Endometrial microvascular endothelial cells (primary cell): ENCODE data around the gene USP14. TPM values are rescaled to one million over a fixed set of nuclear protein-coding genes. Genes with fewer than 3 reads are reported as not detected.
"Not testable (repeated sequence)": the region's sequence is repeated elsewhere in the genome, so short reads cannot be mapped to it uniquely, and the experiment has no call there.

Experiments
- in situ Hi-C: cut with HindIII; loops from 2 replicates; pipeline ENCODE4 v1.10.0; 2017; ENCODE audit warnings: low sequenced_read_pairs, low pct_unique_long_range_greater_than_20kb; ENCODE audit errors: inconsistent ontology term
- total RNA-seq: library from RNA; depleted of rRNA; stranded (reverse); fragments of >200 nt; gene quantifications from one replicate; pipeline ENCODE4 v1.2.3, GENCODE V29; 2015; ENCODE audit errors: inconsistent ontology term

USP14 gene
- 40.6 TPM for total RNA-seq

DNA sequence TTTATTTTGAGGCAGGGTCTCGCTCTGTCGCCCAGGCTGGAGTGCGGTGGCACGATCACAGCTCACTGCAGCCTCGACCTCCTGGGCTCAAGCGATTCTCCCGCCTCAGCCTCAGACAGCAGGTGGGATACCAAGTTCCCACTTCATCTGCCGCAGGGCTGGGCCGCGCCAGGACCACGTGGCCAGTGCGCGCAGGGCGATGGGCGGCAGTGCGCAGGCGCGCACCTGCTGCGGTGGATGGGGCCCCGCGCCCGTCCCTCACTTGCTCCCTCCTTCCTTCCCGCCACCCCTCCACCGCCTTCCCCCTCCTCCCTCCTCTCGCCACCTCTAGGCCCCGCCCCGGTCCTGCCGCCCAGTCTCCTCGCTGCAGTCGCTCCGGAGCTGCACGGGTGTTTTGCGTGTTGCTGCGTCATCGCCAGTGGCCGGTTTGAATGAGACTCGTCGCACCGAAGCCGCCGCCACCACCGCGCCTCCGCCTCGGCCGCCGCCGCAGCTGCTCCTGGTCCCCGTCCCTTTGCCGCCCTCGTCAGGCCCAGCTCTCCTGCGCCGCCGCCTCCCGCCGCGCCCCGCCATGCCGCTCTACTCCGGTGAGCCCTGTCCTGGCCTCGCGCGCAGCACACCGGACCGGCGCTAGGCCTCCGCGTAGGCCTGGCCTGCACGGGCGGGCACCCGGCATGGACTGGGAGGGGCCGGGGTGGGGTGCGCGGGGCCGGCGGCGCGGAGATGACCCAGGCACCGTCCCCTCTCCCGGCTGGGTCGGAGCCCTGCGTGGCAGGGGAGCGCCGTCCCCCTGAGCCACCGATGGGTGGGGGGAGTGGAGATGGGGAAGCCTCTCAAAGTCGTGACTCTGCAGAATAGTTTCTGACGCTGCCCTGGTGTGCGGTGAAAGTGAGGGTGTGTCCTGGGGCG lies at the start of gene USP14:
Gene USP14, plus strand, starts transcription at position 430 of the 909 bp plus-strand sequence. Its CDS starts 142 bp downstream, at position 572.
- in situ Hi-C loops: no loop called here

DNA sequence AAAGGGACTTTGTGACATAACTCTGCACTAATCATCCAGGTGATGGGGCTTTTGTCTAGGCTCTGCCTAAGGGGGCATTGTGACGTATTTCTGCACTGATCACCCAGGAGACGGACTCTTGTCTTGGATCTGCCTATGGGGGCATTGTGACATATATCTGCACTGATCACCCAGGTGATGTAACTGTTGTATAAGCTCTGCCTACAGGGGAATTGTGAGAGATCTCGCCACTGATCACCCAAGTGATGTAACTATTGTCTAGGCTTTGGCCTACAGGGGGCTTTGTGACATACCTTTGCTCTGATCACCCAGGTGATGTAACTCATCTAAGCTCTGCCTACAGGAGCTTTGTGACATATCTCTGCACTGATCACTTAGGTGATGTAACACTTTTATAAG lies 49.7 kb upstream of the USP14 start:
- in situ Hi-C loops: not testable (repeated sequence)

DNA sequence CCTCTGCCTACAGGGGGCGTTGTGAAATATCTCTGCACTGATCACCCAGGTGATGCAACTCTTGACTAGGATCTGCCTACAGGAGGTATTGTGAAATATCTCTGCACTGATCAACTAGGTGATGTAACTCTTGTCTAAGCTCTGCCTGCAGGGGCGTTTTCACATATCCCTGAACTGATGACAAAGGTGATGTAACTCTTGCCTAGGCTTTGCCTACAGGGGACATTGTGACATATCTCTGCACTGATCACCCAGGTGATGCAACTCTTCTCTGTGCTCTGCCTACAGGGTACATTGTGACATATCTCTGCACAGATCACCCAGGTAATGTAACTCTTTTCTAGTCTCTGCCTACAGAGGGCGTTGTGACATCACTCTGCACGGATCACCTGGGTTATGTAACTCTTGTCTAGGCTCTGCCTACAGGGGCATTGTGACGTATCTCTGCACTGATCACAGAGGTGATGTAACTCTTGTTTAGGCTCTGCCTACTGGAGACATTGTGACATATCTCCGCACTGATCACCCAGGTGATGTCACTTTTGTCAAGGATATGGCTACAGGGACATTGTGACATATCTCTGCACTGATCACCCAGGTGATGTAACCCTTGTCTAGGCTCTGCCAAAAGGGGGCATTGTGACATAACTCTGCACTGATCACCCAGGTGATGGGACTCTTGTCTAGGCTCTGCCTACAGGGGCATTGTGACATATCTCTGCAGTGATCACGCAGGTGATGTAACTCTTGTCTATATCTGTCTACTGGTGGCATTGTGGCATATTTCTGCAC lies 49.0 kb upstream of the USP14 start:
- in situ Hi-C loops: not testable (repeated sequence)

DNA sequence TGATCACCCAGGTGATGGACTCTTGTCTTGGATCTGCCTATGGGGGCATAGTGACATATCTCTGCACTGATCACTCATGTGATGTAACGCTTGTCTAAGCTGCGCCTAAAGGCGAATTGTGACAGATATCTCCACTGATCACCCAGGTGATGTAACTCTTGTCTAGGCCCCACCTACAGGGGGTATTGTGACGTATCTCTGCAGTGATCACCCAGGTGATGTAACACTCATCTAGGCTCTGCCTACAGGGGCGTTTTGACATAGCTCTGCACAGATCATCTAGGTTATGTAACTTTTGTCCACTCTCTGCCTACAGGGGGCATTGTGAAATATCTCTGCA lies 48.5 kb upstream of the USP14 start:
- in situ Hi-C loops: not testable (repeated sequence)

DNA sequence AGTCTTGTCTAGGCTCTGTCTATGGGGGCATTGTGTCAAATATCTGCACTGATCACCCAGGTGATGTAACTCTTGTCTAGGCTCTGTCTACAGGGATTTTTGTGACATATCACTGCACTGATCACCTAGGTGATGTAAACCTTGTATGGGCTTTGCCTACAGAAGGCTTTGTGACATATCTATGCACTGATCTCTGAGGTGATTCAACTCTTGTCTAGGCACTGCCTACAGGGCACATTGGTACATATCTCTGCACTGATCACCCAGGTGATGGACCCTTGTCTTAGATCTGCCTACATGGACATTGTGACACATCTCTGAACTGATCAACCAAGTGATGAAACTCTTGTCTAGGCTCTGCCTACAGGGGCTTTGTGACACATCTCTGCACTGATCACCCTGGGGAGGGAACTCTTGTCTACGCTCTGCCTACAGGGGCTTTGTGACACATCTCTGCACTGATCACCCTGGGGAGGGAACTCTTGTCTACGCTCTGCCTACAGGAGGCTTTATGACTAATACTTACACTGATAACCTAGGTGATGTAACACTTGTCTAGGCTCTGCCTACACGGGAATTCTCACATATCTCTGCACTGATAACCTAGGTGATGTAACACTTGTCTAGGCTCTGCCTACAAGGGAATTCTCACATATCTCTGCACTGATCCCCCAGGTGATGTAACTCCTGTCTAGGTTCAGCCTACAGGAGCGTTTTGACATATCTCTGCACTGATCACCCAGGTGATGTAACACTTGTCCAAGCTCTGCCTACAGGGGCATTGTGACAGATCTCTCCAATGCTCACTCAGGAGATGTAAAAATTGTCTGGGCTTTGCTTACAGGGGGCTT lies 47.8 kb upstream of the USP14 start:
- in situ Hi-C loops: not testable (repeated sequence)

DNA sequence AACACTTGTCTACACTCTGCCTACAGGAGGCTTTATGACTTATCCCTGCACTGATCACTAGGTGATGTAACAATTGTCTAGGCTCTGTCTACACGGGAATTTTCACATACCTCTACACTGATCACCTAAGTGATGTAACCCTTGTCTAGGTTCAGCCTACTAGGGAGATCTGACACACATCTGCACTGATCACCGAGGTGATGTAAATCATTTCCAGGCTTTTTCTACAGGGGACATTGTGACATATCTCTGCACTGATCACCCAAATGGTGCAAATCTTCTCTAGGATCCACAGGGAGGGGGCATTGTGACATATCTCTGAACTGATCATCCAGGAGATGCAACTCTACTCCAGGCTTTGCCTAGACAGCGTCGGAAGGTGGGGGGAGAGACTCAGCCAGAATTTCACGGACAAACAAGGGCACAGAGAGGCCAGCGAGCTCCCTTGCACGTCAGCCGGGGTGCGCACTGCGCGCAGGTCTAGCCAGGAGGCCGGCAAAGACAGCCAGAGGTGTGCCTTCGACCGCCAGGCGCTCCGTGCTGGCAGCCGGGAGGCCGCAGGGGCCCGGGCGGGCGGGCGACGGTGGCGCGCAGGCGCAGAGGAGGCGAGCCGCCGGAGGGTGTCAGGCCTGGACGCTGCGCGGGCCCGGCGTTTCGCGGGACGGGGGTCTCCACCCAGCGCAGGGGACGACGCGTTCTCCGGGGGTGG lies 46.9 kb upstream of the USP14 start:
- in situ Hi-C loops: no loop called here

DNA sequence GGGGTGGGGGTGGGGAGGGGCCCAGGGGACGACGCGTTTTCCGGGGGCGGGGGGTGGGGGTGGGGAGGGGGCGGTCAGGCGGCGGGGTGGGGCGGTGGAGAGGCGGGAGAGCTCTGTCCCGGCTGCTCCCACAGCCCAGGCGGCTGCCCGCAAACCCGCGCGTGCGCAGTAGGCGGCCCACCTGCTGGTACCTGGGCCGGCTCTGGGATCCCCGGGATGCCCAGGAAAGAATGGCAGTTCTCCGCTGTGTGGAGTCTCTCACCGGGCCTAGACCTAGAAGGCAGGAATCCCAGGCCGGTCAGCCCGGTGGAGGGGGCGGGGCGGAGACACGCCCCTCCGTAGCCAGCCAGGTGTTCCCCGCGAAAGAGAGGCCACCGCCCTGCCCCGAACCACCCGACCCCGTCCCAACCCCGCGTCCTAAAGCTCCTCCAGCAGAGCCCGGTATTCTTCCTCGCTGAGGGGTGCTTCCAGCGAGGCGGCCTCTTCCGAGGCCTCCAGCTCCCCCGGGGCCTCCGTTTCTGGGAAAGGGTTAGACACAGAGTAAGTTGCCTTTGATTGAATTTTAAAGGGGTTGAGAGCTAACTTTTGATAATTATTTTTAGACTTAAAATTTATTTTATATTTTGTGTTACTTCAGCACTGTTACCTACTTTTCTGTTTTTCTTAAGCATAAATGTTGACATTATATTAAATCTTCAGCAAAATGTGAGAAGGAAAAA lies 46.2 kb upstream of the USP14 start:
- in situ Hi-C loops: not testable (repeated sequence)

DNA sequence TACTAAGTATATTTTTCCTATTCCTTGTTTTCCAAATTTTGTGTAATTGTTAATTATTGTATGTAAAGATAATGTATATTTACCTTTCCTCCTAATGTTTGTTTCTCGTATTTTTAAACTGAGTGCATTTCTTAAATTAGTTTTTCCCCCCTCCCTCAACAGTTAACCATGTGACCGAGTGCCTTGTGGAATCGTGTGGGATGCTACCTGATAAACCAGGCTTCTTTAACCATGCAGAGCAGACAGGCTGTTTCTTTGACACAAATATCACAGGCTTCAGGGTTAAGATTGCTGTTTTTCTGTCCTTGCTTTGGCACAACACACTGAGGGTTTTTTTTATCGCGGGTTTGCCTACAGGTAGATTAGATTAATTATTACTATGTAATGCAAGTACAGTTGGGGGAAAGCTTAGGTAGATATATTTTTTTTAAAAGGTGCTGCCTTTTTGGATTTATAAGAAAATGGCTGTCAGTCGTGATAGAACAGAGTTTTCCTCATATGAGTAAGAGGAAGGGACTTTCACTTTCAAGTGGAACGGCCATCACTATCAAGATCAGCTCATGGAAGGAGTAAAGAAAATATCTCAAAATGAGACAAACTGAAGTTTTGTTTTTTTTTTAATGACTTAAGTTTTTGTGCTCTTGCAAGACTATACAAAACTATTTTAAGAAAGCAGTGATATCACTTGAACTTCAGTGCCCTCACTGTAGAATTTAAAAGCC lies 37.7 kb upstream of the USP14 start:
- in situ Hi-C loops: not testable (repeated sequence)

DNA sequence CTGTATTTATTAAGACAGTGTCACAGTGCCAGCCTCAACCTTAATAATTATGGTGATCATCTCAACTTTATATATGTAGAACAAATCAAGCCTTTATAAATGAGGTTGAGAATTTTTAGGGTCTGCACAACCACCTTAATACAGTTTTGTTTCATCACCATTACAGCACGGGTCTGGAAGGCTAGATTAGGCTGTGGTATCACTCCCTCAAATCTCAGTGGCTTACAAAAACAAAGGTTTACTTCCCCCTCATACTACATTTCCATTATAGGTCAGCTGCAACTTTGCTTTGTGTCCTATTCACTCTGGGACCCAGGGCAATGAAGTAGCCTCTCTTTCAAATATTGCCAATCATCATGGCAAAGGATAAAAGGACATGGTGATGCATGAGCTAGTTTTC lies 23.3 kb upstream of the USP14 start:
- in situ Hi-C loops: no loop called here

DNA sequence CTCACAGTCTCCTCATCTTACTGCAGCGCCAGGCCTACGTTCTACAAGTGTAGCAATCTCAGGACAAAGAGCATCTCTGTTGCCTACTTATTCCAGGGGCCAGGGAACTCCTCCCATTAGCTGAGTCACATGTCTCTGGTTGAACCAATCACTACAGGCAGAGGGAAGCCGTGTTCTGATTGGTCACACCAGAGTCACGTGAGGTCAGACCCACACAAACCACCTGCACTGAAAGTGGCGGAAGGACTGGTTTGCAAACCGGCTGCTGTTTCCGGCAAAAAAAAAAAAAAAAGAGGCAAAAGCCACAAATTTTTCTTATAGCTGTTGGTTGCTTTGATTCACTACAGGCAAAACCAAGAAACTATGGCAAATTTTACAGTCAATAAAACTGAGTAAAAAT lies 21.9 kb upstream of the USP14 start:
- in situ Hi-C loops: no loop called here

DNA sequence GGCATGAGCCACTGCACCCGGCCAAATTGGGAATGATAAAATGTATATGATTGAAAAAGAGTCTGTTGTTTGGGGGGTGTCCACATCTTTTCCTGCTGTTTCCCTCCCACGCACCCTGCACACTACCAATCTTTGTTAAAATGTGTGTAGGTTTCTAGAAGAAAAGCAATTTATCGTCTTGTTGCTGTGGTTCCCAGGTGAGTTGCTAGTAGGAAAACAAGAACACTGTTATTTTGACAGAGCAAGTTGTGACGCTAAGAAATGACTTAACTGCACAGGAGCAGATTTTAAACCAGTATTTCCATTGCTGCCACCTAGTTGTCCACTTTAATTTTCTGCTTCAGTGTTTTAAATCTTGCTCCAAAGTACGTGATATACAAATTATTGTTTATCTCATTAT lies 21.0 kb upstream of the USP14 start:
- in situ Hi-C loops: no loop called here

DNA sequence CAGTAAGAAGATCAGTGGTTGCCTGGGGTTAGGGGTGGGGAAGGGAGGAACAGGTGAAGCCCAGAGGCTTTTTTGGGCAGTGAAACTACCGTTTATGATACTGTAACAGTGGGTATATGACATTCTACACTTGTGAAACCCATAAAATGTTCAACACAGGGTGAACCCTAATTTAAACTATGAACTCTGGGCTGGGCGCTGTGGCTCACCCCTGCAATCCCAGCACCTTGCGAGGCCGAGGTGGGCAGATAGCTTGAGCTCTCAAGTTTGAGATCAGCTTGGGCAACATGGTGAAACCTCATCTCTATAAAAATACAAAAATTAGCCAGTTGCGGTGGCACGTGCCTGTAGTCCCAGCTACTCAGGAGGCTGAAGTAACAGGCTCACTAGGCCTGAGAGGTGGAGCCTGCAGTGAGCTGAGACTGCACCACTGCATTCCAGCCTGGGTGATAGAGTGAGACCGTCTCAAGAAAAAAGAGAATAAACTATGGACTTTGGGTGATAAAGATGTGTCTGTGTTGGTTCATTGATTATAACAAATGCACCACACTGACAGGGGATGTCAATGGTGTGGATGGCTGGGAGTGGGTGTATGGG lies 17.6 kb upstream of the USP14 start:
- in situ Hi-C loops: no loop called here

DNA sequence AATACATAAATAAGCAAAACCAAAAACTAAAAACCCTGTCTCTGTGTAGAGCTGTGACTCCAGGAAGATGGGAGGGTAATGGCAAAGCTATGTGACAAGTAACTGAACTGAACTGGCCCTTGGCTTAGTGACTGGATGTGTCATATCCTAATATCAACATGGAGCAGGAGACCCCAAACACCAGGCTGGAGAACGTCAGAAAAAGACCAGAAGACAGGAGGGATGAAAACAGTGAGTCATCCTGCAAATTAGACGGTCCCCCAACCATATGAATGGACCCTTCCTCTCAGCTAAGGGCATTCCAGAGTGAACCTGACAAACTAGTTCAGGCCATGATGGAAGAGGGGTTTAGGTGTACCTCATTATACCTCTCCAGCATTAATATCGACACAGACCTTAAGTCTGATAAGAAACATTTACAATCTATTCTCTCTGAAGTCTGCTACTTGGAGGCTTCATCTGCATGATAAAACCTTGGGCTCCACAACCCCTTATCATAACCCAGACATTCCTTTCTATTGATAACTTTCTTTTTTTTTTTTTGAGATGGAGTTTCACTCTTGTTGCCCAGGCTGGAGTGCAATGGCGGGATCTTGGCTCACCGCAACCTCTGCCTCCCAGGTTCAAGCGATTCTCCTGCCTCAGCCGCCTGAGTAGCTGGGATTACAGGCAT lies 15.6 kb upstream of the USP14 start:
- in situ Hi-C loops: not testable (repeated sequence)

DNA sequence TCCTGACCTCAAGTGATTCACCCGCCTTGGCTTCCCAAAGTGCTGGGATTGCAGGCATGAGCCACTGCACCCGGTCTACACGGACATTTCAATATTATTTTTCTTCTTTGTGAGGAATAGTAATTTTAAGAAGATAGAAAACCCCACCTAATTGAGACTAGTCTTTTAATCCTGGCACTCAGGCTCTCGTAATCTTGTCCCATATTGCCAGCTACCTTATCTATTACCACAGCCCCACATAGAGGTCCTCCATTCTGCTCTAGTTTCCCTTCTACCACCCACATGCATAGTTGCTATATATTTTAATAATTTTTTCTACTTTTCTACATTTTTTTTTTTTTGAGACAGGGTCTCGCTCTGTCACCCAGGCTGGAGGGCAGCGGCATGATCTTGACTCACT lies 9.5 kb upstream of the USP14 start:
- in situ Hi-C loops: no loop called here

DNA sequence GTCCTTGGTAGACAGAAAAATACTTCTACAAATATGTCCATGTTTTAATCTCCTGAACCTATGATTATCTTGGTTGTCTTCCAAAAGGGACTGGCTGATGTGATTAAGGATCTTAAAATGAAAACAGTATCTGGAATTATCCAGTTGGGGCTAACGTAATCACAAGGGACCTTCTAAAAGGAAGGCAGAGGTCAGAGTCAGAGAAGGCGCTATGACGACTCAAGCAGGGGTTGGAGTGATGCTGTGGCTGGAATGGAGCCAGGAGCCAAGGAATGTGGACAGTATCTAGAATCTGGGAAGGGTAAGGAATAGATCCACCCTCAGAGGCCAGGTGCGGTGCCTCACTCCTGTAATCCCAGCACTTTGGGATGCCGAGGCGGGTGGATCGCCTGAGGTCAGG lies 4.2 kb upstream of the USP14 start:
- in situ Hi-C loops: no loop called here

DNA sequence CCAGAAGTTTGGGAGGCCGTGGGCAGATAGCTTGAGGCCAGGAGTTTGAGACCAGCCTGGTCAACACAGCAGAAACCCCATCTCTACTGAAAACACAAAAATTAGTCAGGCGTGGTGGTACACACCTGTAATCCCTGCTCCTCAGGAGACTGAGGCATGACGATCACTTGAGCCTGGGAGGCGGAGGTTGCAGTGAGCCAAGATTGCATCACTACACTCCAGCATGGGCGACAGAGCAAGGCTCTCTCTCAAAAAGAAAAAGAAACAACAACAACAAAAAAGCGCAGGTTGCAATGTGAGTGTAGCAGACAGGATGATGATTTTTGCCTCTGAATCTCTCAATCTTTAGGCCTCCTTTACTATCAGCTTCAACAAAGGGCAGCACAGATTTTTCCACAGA lies 2.7 kb upstream of the USP14 start:
- in situ Hi-C loops: no loop called here
